HCT116 (cell line): Measurements from ENCODE around the gene SLC27A5. TPM values are rescaled to one million over a fixed set of nuclear protein-coding genes. Genes with fewer than 3 reads are reported as not detected.

Experiments
- ATAC-seq: fragments of 200-7000 bp; cut with Tn5 transposase; 2 replicates; pipeline ENCODE4 v1.9.1; 2020; ENCODE audit warnings: mild to moderate bottlenecking, moderate library complexity
- BruUV-seq: library from RNA; stranded (reverse); fragments of 400-500 nt; replicated peaks from 2 replicates; lab custom pipeline; 2021; lab: Mats Ljungman, UMichigan
- CTCF ChIA-PET: fragments of 300-600 bp; sonication (Branson Sonifier 250); formaldehyde crosslinking; loops from one replicate; lab custom pipeline; 2021; ENCODE audit warnings: antibody characterized with exemption; lab: Charles Lee
- POLR2A ChIA-PET: fragments of 300-600, 350-600 bp; sonication (Branson Sonifier 250); formaldehyde crosslinking; loops from one replicate; lab custom pipeline; 2021; ENCODE audit warnings: antibody characterized with exemption; lab: Charles Lee
- RAD21 ChIA-PET, 2 experiments: fragments of 300-600 bp; sonication (Branson Sonifier 250); formaldehyde crosslinking; loops; one replicate each; lab custom pipeline; 2023; ENCODE audit warnings: low total read pairs in 2 of 2; ENCODE audit not compliant: uncharacterized antibody in 2 of 2, unreplicated experiment in 2 of 2, low non-redundant PET in 1 of 2; lab: Charles Lee
- DNase-seq: peaks from one replicate; pipeline ENCODE4 v3.0.0-alpha.2; 2010; ENCODE audit warnings: low read depth, low spot score
- H2AFZ ChIP-seq: fragments of 200-600 bp; shearing (Covaris generic), sonication (generic); 2 replicates; pipeline ENCODE4 v1.6.1; 2017; ENCODE audit warnings: low read depth, mixed run types, mixed read lengths, antibody characterized with exemption, low read length; ENCODE audit not compliant: poor library complexity, severe bottlenecking
- H3K27ac ChIP-seq: 2 replicates; pipeline ENCODE4 v1.5.1; 2012; ENCODE audit warnings: low read depth, low read length
- H3K27me3 ChIP-seq: fragments of 200-600 bp; sonication (generic); 2 replicates; pipeline ENCODE4 v1.6.1; 2016; ENCODE audit warnings: mixed run types, low read length, mixed read lengths; ENCODE audit not compliant: insufficient read depth
- H3K36me3 ChIP-seq, 2 experiments: fragments of 200-500 bp in 1 of 2; fragments of 200-600 bp in 1 of 2; sonication (Bioruptor generic) in 1 of 2; sonication (generic) in 1 of 2; 2 replicates each; pipeline versions ENCODE4 v1.5.1 to v1.6.1; 2014 to 2016; ENCODE audit warnings: low read length in 2 of 2, inconsistent platforms in 1 of 2, mixed read lengths in 1 of 2, mixed run types in 1 of 2; ENCODE audit not compliant: insufficient read depth in 2 of 2, control insufficient read depth in 1 of 2
- H3K4me1 ChIP-seq, 2 experiments: fragments of 200-600 bp in 1 of 2; sonication (generic) in 1 of 2; 2 replicates each; pipeline versions ENCODE4 v1.5.1 to v1.6.1; 2012 to 2017; ENCODE audit warnings: low read length in 2 of 2, inconsistent platforms in 1 of 2, mild to moderate bottlenecking in 1 of 2, mixed read lengths in 1 of 2, mixed run types in 1 of 2, moderate library complexity in 1 of 2; ENCODE audit not compliant: insufficient read depth in 2 of 2, control insufficient read depth in 1 of 2
- H3K4me2 ChIP-seq: fragments of 200-600 bp; sonication (generic); 2 replicates; pipeline ENCODE4 v1.6.1; 2017; ENCODE audit warnings: mixed run types, low read length, mixed read lengths
- H3K4me3 ChIP-seq, 2 experiments: fragments of 200-600 bp in 1 of 2; sonication (generic) in 1 of 2; replicated peaks in 1 of 2; 2 replicates each; pipeline ENCODE4 v1.5.1; 2011 to 2016; ENCODE audit warnings: low read length in 2 of 2, control low read depth in 1 of 2, low read depth in 1 of 2, mild to moderate bottlenecking in 1 of 2, mixed read lengths in 1 of 2, mixed run types in 1 of 2
- H3K79me2 ChIP-seq: fragments of 200-600 bp; sonication (generic); 2 replicates; pipeline ENCODE4 v1.6.1; 2017; ENCODE audit warnings: mild to moderate bottlenecking, mixed run types, low read length, moderate library complexity, mixed read lengths; ENCODE audit not compliant: insufficient read depth
- H3K9ac ChIP-seq: fragments of 200-600 bp; sonication (generic); 2 replicates; pipeline ENCODE4 v1.6.1; 2016; ENCODE audit warnings: low read length, mixed read lengths
- H3K9me2 ChIP-seq: fragments of 200-600 bp; sonication (generic), shearing (Covaris generic); 2 replicates; pipeline ENCODE4 v1.6.1; 2017; ENCODE audit warnings: mixed run types, mild to moderate bottlenecking, moderate library complexity; ENCODE audit not compliant: insufficient read depth
- H3K9me3 ChIP-seq, 2 experiments: fragments of 200-500 bp in 1 of 2; fragments of 200-600 bp in 1 of 2; sonication (Bioruptor generic) in 1 of 2; sonication (generic) in 1 of 2; 2 replicates each; pipeline ENCODE4 v1.6.1; 2014 to 2017; ENCODE audit warnings: low read length in 2 of 2, mixed read lengths in 2 of 2, inconsistent platforms in 1 of 2, low read depth in 1 of 2, mild to moderate bottlenecking in 1 of 2, mixed run types in 1 of 2, moderate library complexity in 1 of 2; ENCODE audit not compliant: control insufficient read depth in 1 of 2, insufficient read depth in 1 of 2
- H4K20me1 ChIP-seq: fragments of 200-600 bp; sonication (generic), shearing (Covaris generic); 2 replicates; pipeline ENCODE4 v1.6.1; 2017; ENCODE audit warnings: mixed run types, mild to moderate bottlenecking, moderate library complexity; ENCODE audit not compliant: insufficient read depth
- ATF3 ChIP-seq: IDR thresholded peaks from 2 replicates; pipeline ENCODE4 v1.6.1; 2012
- CBX3 ChIP-seq: IDR thresholded peaks from 2 replicates; pipeline ENCODE4 v1.6.1; 2012; ENCODE audit warnings: low read depth
- ELF1 ChIP-seq: IDR thresholded peaks from 2 replicates; pipeline ENCODE4 v1.6.1; 2012; ENCODE audit warnings: low read depth, borderline replicate concordance
- EZH2phosphoT487 ChIP-seq: fragments of 200-600 bp; IDR thresholded peaks from 2 replicates; pipeline ENCODE4 v1.6.1; 2018; ENCODE audit warnings: antibody characterized with exemption, borderline replicate concordance
- JUND ChIP-seq: IDR thresholded peaks from 2 replicates; pipeline ENCODE4 v1.6.1; 2012
- POLR2A ChIP-seq: IDR thresholded peaks from 2 replicates; pipeline ENCODE4 v1.7.0; 2011; ENCODE audit warnings: borderline replicate concordance; ENCODE audit not compliant: insufficient read depth, insufficient read length; ENCODE audit errors: extremely low read depth
- REST ChIP-seq: IDR thresholded peaks from 2 replicates; pipeline ENCODE4 v1.6.1; 2012; ENCODE audit warnings: low read depth
- SP1 ChIP-seq: IDR thresholded peaks from 2 replicates; pipeline ENCODE4 v1.6.1; 2012; ENCODE audit warnings: low read depth
- TCF7L2 ChIP-seq: IDR thresholded peaks from 2 replicates; pipeline ENCODE4 v1.7.0; 2011; ENCODE audit warnings: borderline replicate concordance, inconsistent platforms; ENCODE audit not compliant: insufficient read depth, insufficient read length; ENCODE audit errors: extremely low read depth
- YY1 ChIP-seq: IDR thresholded peaks from 2 replicates; pipeline ENCODE4 v1.6.1; 2011; ENCODE audit warnings: low read length, low read depth, moderate library complexity, mild to moderate bottlenecking; ENCODE audit not compliant: insufficient replicate concordance; ENCODE audit errors: extremely low read depth
- ZBTB33 ChIP-seq: IDR thresholded peaks from 2 replicates; pipeline ENCODE4 v1.6.1; 2011; ENCODE audit warnings: mild to moderate bottlenecking, low read length, moderate library complexity; ENCODE audit not compliant: insufficient replicate concordance; ENCODE audit errors: extremely low read depth
- ZFX ChIP-seq: fragments of 450-650 bp; IDR thresholded peaks from 2 replicates; pipeline ENCODE4 v1.6.1; 2017
- ZNF274 ChIP-seq: fragments of 200-500 bp; sonication (Bioruptor generic); IDR thresholded peaks from 2 replicates; pipeline ENCODE4 v1.6.1; 2014; ENCODE audit warnings: mild to moderate bottlenecking, low read depth, low read length, inconsistent platforms
- intact Hi-C: fragments of 100-400 bp; cut with micrococcal nuclease; formaldehyde crosslinking; loops from 2 replicates; pipeline ENCODE4 v1.10.0; 2022
- total RNA-seq: library from RNA; stranded (reverse); gene quantifications from one replicate; pipeline ENCODE4 v1.2.1, GENCODE V29; 2021; ENCODE audit not compliant: unreplicated experiment
- TF ChIP-seq, protein P1 (sequence below): IDR thresholded peaks from 2 replicates; pipeline ENCODE4 v1.6.1; 2012
- TF ChIP-seq, protein P2 (sequence below), 3 experiments: fragments of 200-600 bp in 1 of 3; sonication (generic) in 1 of 3; IDR thresholded peaks in 2 of 3; conservative IDR thresholded peaks in 1 of 3; 2 replicates each; pipeline ENCODE4 v1.5.1; 2012 to 2017; ENCODE audit warnings: low read depth in 2 of 3, low read length in 2 of 3, antibody characterized with exemption in 1 of 3, borderline replicate concordance in 1 of 3, control low read depth in 1 of 3, mild to moderate bottlenecking in 1 of 3, mixed read lengths in 1 of 3, mixed run types in 1 of 3, moderate library complexity in 1 of 3; ENCODE audit not compliant: insufficient read depth in 1 of 3

The SLC27A5 gene
- total RNA-seq, 1 experiment from 2014 or later, result 27.1 TPM

DNA sequence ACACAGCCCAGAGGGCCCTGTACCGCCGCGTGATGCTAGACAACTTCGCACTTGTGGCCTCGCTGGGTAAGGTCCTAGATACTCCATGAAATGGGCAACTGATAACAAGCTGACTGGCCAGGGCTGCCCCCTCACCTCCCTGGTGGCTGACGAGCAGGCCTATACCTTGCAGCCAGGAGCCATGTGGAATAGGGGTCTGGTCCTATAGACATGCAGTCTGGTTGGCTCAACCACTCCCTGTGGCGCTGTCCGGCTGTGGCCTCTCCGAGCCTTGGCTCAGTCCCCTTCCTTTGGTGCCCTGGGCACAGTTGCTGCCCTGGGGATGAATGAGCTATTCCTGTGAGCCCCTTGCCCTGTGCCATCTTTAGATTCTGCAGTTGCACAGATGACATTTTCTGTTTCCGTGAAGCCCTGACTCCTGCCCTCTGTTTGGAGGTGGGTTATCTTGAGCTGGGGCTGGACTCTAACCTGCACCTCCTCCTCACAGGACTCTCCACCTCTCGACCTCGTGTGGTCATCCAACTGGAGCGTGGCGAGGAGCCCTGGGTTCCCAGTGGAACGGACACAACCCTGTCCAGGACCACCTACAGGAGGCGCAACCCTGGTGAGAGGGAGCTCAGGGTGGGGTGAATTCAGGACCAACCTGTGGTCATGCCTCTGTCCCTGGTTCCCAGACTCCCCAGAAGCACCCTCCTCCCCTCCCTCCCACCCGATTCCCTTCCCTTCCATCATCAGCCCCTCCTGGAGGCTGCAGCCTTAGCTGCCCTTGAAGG lies 42.4 kb downstream of the SLC27A5 start (continued):
- no peak for TF ChIP-seq REST

- H3K4me3 ChIP-seq, result peak overlapping the region; percentile 6 to 80; a peak in 3 of 4 replicates
- H3K4me1 ChIP-seq, result peaks cover 2 to 12% of the 10 kb centered on the region in 2 experiments; a peak in 2 of 4 replicates
- peak overlapping the region; percentile 17; the same call in 1 of the 2 replicates for H3K27ac ChIP-seq
- BruUV-seq, result no TSS peak
- H3K79me2 ChIP-seq, result peaks cover 16% of the 10 kb centered on the region; the same call in 1 of the 2 replicates
- DNase-seq, result no peak
- H3K36me3 ChIP-seq, result peaks cover 12 to 14% of the 10 kb centered on the region in 2 experiments; a peak in 3 of 4 replicates
- no peaks in the 10 kb centered on the region for H3K27me3 ChIP-seq
- ChIA-PET POLR2A (no interaction called here), RAD21 (no interaction called here), CTCF (no interaction called here)
- ATAC-seq, result no peak
- no peaks in the 10 kb centered on the region for H3K9me2 ChIP-seq
- H4K20me1 ChIP-seq, result no peaks in the 10 kb centered on the region
- intact Hi-C loops, result no loop called here
- peak overlapping the region; percentile 70 for H3K4me2 ChIP-seq
- no peak overlapping the region for H3K9ac ChIP-seq
- H2AFZ ChIP-seq, result no peak overlapping the region
- no peaks in the 10 kb centered on the region for H3K9me3 ChIP-seq
- TF ChIP-seq CBX3 (no peak), ZFX (no peak), ELF1 (no peak), ZNF274 (no peak), ZBTB33 (no peak), JUND (no peak), TCF7L2 (no peak), SP1 (no peak), YY1 (no peak), POLR2A (no peak), EZH2phosphoT487 (no peak), ATF3 (no peak)
- TF ChIP-seq, protein P1, sequence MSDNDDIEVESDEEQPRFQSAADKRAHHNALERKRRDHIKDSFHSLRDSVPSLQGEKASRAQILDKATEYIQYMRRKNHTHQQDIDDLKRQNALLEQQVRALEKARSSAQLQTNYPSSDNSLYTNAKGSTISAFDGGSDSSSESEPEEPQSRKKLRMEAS, result no peak
- TF ChIP-seq, protein P2, sequence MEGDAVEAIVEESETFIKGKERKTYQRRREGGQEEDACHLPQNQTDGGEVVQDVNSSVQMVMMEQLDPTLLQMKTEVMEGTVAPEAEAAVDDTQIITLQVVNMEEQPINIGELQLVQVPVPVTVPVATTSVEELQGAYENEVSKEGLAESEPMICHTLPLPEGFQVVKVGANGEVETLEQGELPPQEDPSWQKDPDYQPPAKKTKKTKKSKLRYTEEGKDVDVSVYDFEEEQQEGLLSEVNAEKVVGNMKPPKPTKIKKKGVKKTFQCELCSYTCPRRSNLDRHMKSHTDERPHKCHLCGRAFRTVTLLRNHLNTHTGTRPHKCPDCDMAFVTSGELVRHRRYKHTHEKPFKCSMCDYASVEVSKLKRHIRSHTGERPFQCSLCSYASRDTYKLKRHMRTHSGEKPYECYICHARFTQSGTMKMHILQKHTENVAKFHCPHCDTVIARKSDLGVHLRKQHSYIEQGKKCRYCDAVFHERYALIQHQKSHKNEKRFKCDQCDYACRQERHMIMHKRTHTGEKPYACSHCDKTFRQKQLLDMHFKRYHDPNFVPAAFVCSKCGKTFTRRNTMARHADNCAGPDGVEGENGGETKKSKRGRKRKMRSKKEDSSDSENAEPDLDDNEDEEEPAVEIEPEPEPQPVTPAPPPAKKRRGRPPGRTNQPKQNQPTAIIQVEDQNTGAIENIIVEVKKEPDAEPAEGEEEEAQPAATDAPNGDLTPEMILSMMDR (IDR thresholded peaks at IDR 0.05 in 2 of 3, conservative IDR thresholded peaks at IDR 0.05 in 1 of 3; ENCODE audit: borderline replicate concordance in 1 of 3, insufficient read depth in 1 of 3, low read depth in 2 of 3, low read length in 2 of 3), result no peak
Measured at GRCh38 chr19:58468216-58468839, 43.5 kb downstream of the SLC27A5 start.
